CD8-positive, alpha-beta memory T cell (primary cell): Measurements from ENCODE around the gene IP6K1. TPM values are rescaled to one million over a fixed set of nuclear protein-coding genes. Genes with fewer than 3 reads are reported as not detected.

ENCODE experiments used
- CTCF ChIA-PET: fragments of 350-600 bp; sonication (Branson Sonifier 250); formaldehyde crosslinking; loops from one replicate; lab custom pipeline; 2021; ENCODE audit warnings: antibody characterized with exemption; lab: Charles Lee
- POLR2A ChIA-PET: fragments of 350-600 bp; sonication (Branson Sonifier 250); formaldehyde crosslinking; loops from one replicate; lab custom pipeline; 2021; ENCODE audit warnings: antibody characterized with exemption; lab: Charles Lee
- DNase-seq, 5 donors: peaks; one replicate each; pipeline versions ENCODE4 v3.0.0 to v3.0.0-alpha.2; 2020 to 2022; ENCODE audit warnings: mixed read lengths in 1 of 5
- H3K27ac ChIP-seq: one replicate; pipeline ENCODE4 v1.7.0; 2013; ENCODE audit warnings: low read depth, mild to moderate bottlenecking, low read length, moderate library complexity
- H3K27me3 ChIP-seq: 2 replicates; pipeline ENCODE4 v1.7.0; 2013; ENCODE audit warnings: low read length, mild to moderate bottlenecking; ENCODE audit not compliant: insufficient read depth, poor library complexity, severe bottlenecking
- H3K36me3 ChIP-seq: 2 replicates; pipeline ENCODE4 v1.7.0; 2013; ENCODE audit warnings: mild to moderate bottlenecking, low read length, moderate library complexity; ENCODE audit not compliant: insufficient read depth
- H3K4me1 ChIP-seq: 2 replicates; pipeline ENCODE4 v1.7.0; 2013; ENCODE audit warnings: mild to moderate bottlenecking, low read length, moderate library complexity; ENCODE audit not compliant: insufficient read depth
- H3K4me3 ChIP-seq: 2 replicates; pipeline ENCODE4 v1.7.0; 2013; ENCODE audit warnings: mild to moderate bottlenecking, low read length
- H3K9me3 ChIP-seq: 2 replicates; pipeline ENCODE4 v1.7.0; 2013; ENCODE audit warnings: mild to moderate bottlenecking, low read length
- H3K27ac Mint-ChIP-seq, 8 donors: one replicate each; pipeline ENCODE4 v1.8.0; 2020 to 2021; ENCODE audit warnings: mixed read lengths in 8 of 8, mild to moderate bottlenecking in 6 of 8, inconsistent platforms in 3 of 8, moderate library complexity in 3 of 8
- H3K27me3 Mint-ChIP-seq, 2 donors: one replicate each; pipeline ENCODE4 v1.8.0; 2020 to 2021; ENCODE audit warnings: mixed read lengths in 2 of 2, mild to moderate bottlenecking in 1 of 2, moderate library complexity in 1 of 2
- H3K36me3 Mint-ChIP-seq, 3 donors: one replicate each; pipeline ENCODE4 v1.8.0; 2020 to 2021; ENCODE audit warnings: mixed read lengths in 3 of 3, inconsistent platforms in 1 of 3, mild to moderate bottlenecking in 1 of 3
- H3K4me1 Mint-ChIP-seq, 3 donors: one replicate each; pipeline ENCODE4 v1.8.0; 2020 to 2021; ENCODE audit warnings: mixed read lengths in 3 of 3, inconsistent platforms in 1 of 3, mild to moderate bottlenecking in 1 of 3
- H3K4me3 Mint-ChIP-seq, 7 donors: one replicate each; pipeline ENCODE4 v1.8.0; 2020 to 2021; ENCODE audit warnings: mixed read lengths in 7 of 7, mild to moderate bottlenecking in 6 of 7, moderate library complexity in 4 of 7, inconsistent platforms in 2 of 7
- H3K9me3 Mint-ChIP-seq, 5 donors: one replicate each; pipeline ENCODE4 v1.8.0; 2020 to 2022; ENCODE audit warnings: mixed read lengths in 5 of 5, mild to moderate bottlenecking in 3 of 5, moderate library complexity in 2 of 5, inconsistent platforms in 1 of 5
- polyA plus RNA-seq: library from polyadenylated mRNA; unstranded; fragments of 300-500 nt; fragmentation: Illumina TruSeq; gene quantifications from one replicate; pipeline ENCODE4 v1.2.3, GENCODE V29; 2021
- total RNA-seq, 2 experiments: library from RNA; stranded (reverse); gene quantifications; one replicate each; pipeline ENCODE4 v1.2.3, GENCODE V29; 2021

IP6K1 gene
- total and polyA plus RNA-seq, 3 experiments from 2014 or later = 26.1 to 47.5 (median 37.1) TPM

DNA sequence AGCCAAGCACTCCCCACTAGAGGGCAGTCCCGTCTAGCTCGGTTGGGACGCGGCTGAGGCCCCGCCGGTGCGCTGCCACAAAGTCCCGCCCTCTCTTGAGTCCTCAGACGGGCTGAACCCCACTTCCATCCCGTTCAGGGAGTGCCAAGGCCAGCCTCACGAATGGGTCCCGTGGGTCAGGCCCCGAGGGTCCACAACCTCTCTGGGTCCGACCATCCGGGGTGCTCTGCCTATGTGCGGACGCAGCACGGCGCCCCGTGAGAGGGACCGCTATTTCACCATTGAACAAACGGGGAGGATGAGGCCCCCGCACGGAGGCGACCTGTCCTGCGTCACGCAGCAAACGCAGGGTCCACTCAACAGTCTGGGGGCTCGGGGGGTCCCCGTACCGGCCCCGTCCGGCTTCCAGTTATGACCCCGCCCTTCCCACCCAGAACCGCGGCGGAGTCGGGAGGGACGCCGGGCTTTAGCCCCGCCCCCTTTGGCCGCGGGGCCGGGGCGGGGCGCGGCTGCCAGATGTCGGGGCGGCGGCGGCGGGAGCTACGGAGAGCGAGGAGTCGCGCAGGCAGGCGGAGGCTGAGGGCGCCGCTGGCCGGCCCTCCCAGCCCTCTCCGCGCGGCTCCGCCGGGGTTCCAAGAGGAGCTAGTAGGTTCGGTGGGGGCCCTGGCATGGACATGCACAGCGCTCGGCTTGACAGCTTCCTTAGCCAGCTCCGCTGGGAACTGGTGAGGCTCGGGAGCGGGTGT is 16.6 kb upstream of the IP6K1 start, which contains the start of gene INKA1:
TSS of gene INKA1 (plus strand) at position 543 of the 746 bp plus-strand sequence. CDS start at position 675, 132 bp downstream.
- H3K27me3 ChIP-seq = no peaks in the 10 kb centered on the region
- H3K36me3 ChIP-seq = no peaks in the 10 kb centered on the region
- Mint-ChIP-seq H3K9me3 (peaks cover 0 to 2% (median 0%) of the 10 kb centered on the region in 5 donors), H3K4me3 (peak within 1 kb of the TSS; percentile 86 to 95 (median 91)), H3K27me3 (peaks cover 0 to 6% of the 10 kb centered on the region in 2 donors), H3K4me1 (peaks cover 24 to 51% (median 33%) of the 10 kb centered on the region in 3 donors), H3K27ac (peak within 1 kb of the TSS; percentile 81 to 97 (median 93)), H3K36me3 (peaks cover 0 to 9% (median 0%) of the 10 kb centered on the region in 3 donors)
- ChIA-PET CTCF (interaction anchor here (0.8 to 12.4 kb wide), 18 partner anchors 10 to 286 kb away, joined by 3 to 246 read pairs (median 6); partner anchors contain the start of genes IP6K1, RBM5 and UBA7), POLR2A (interaction anchor here (0.6 to 2.6 kb wide), 17 partner anchors 9 to 489 kb away, joined by 3 to 41 read pairs (median 3); partner anchors contain the start of genes AMIGO3, IFRD2, IP6K1 and MON1A)
- DNase-seq = peak; percentile 83 to 92 (median 83)
- H3K9me3 ChIP-seq = no peaks in the 10 kb centered on the region
- peak within 1 kb of the TSS; percentile 91 for H3K4me3 ChIP-seq
- peak within 1 kb of the TSS; percentile 86 for H3K27ac ChIP-seq
- H3K4me1 ChIP-seq = peaks cover 35% of the 10 kb centered on the region

DNA sequence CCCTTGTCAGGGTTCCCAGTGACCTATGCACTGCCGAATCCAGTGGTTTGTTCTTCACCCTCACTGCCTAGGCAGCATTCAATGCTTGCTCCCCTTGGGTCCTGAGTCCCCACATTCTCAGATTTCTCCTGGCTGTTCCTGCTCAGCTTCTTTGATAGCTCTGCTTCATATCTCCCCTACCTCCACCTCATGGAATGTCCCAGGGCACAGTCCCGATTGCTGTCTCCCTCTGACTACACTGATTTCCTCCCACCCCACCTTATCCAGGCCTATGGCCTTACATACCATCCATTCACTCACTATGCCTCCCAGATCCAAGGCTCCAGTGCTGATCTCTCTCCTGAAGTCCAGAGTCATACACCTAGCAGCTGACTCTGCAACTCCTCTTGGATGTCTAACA is 14.8 kb upstream of the IP6K1 start:
- Histone ChIP-seq H3K27ac (no peak overlapping the region), H3K9me3 (no peaks in the 10 kb centered on the region), H3K4me3 (no peak overlapping the region), H3K27me3 (no peaks in the 10 kb centered on the region), H3K36me3 (no peaks in the 10 kb centered on the region), H3K4me1 (peaks cover 18% of the 10 kb centered on the region)
- H3K27ac Mint-ChIP-seq = peak overlapping the region in 2 of 8 donors; percentile 43 to 45
- peak overlapping the region in 5 of 7 donors; percentile 1 to 55 (median 30) for H3K4me3 Mint-ChIP-seq
- no peak for DNase-seq
- H3K9me3 Mint-ChIP-seq = peaks cover 0 to 2% (median 0%) of the 10 kb centered on the region in 5 donors
- ChIA-PET POLR2A (no interaction called here), CTCF (interaction anchor here (3.2 to 12.4 kb wide), 2 partner anchors 12 to 38 kb away, joined by 35 to 246 read pairs; partner anchors contain the start of gene UBA7)
- H3K27me3 Mint-ChIP-seq = peaks cover 0 to 6% of the 10 kb centered on the region in 2 donors
- peaks cover 9 to 34% (median 18%) of the 10 kb centered on the region in 3 donors for H3K4me1 Mint-ChIP-seq
- peaks cover 0 to 3% (median 0%) of the 10 kb centered on the region in 3 donors for H3K36me3 Mint-ChIP-seq

DNA sequence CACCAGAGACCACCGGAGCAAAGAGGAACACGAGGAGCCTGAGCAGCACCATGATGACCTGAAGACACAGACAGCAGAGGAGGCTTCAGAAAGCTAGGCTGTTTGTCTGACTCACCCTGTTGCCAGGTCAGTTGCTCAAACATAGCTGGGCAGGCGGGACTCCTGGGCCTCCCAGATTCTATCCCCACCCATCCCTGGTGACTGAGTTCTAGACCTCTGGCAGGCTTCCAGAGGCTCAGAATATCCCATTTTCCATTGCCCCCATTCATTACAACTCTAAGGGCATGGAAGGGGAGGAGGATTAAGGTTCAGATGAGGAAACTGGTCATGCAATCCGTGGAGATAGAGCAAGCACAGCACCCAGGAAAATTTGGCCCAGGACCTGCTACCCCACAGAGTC is 13.4 kb upstream of the IP6K1 start, which contains the start of gene CDHR4:
TSS of gene CDHR4 (minus strand) at position 113 of the 400 bp plus-strand sequence. CDS start at position 52, 61 bp downstream.
- Mint-ChIP-seq H3K9me3 (peaks cover 0 to 2% (median 0%) of the 10 kb centered on the region in 5 donors), H3K4me3 (peak within 1 kb of the TSS in 1 of 7 donors; percentile 45)
- CTCF ChIA-PET = interaction anchor here (12.4 kb wide), 1 partner anchor 39 kb away, joined by 246 read pairs; no protein-coding TSS in a partner anchor

DNA sequence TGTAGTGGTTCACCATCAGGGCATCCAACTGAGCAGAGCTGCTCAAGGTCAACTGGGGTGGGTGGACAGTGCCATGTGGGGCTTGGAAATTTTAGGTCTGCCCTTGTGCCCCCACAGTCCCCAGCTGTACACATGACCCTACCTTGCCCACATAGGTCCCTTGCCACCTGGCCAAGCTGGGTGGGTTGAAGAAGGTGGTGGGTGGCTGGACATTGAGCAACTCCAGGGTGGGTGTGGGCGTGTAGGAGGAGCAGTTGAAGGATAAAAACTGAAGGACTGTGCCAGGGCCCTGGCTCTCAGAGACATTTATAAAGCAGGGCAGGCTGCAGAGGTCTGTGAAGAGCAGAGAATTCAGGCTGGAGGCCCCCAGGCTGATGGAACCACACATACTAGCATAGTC is 12.8 kb upstream of the IP6K1 start:
- Mint-ChIP-seq H3K9me3 (peaks cover 0 to 2% (median 0%) of the 10 kb centered on the region in 5 donors), H3K4me1 (peaks cover 8 to 16% (median 8%) of the 10 kb centered on the region in 3 donors), H3K4me3 (peak overlapping the region in 1 of 7 donors; percentile 15), H3K36me3 (peaks cover 0 to 3% (median 0%) of the 10 kb centered on the region in 3 donors), H3K27ac (no peak overlapping the region), H3K27me3 (peaks cover 0 to 6% of the 10 kb centered on the region in 2 donors)
- Histone ChIP-seq H3K27ac (no peak overlapping the region), H3K4me3 (no peak overlapping the region), H3K4me1 (peaks cover 11% of the 10 kb centered on the region), H3K27me3 (no peaks in the 10 kb centered on the region), H3K36me3 (no peaks in the 10 kb centered on the region), H3K9me3 (no peaks in the 10 kb centered on the region)
- POLR2A ChIA-PET = no interaction called here
- no peak for DNase-seq
- CTCF ChIA-PET = interaction anchor here (12.4 kb wide), 1 partner anchor 40 kb away, joined by 246 read pairs; no protein-coding TSS in a partner anchor

More for the DNA sequence above, 13.4 kb upstream of the IP6K1 start, which contains the start of gene CDHR4:
- Histone ChIP-seq H3K36me3 (no peaks in the 10 kb centered on the region), H3K9me3 (no peaks in the 10 kb centered on the region), H3K27ac (no peak within 1 kb of the TSS), H3K4me3 (no peak within 1 kb of the TSS), H3K27me3 (no peaks in the 10 kb centered on the region), H3K4me1 (peaks cover 12% of the 10 kb centered on the region)
- Mint-ChIP-seq H3K27me3 (peaks cover 0 to 6% of the 10 kb centered on the region in 2 donors), H3K36me3 (peaks cover 0 to 3% (median 0%) of the 10 kb centered on the region in 3 donors), H3K4me1 (peaks cover 9 to 20% (median 9%) of the 10 kb centered on the region in 3 donors), H3K27ac (no peak within 1 kb of the TSS)
- DNase-seq = no peak
- POLR2A ChIA-PET = no interaction called here

DNA sequence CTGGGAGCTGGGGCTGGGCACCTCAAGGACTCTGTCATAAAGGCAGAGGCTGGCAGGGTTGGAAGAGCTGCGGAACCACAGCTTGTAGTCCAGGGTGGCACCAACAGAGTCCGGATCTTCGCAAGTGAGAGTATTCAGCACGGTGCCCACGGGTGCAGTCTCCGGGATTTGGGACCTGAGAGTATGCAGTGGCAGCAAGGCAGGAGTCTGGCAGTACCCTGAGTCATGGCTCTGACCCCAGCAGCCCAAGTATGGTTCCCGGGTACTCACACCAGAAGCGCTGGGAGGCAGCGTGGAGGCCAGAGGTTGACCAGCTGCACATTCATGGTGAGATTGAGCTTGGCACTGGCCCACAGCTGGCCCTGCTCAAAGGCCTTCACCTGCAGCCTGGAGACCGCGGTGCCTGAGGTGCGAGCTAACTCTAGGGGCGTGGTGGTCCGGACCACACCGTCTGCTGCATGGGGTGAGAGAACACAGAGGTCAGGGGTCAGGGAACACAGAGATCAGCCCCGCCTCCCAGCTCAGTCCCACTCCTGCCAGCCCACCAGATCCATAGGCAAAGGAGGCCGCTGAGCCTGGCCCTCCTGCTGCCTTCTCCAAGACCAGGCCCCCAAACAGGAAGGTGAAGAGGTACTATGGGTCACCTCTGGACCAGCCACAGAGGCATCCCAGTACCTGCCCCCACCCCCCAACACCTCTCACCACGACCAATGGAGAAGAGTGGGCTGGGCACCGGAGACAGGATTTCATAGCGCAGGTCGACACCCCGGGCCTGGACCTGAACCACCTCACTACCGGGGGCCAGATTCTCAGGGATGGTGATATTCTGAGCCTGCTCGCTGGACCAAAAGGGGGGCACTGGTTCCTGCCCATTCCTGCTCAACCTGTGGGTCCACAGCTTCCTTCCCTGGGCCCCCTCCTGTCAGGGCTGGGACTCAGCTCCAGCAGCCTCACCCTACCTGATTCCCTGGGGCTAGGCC is 8.9 kb upstream of the IP6K1 start:
- H3K4me1 ChIP-seq = no peaks in the 10 kb centered on the region
- Mint-ChIP-seq H3K27me3 (peaks cover 0 to 2% of the 10 kb centered on the region in 2 donors), H3K9me3 (no peaks in the 10 kb centered on the region), H3K27ac (peak overlapping the region in 1 of 8 donors; percentile 36), H3K4me1 (peaks cover 2 to 5% (median 4%) of the 10 kb centered on the region in 3 donors), H3K36me3 (no peaks in the 10 kb centered on the region), H3K4me3 (no peak overlapping the region)
- H3K36me3 ChIP-seq = no peaks in the 10 kb centered on the region
- H3K27ac ChIP-seq = no peak overlapping the region
- ChIA-PET POLR2A (interaction anchor here (0.5 to 0.6 kb wide), 2 partner anchors 40 to 151 kb away, joined by 3 read pairs; no protein-coding TSS in a partner anchor), CTCF (no interaction called here)
- DNase-seq = no peak
- no peak overlapping the region for H3K4me3 ChIP-seq
- H3K9me3 ChIP-seq = no peaks in the 10 kb centered on the region
- no peaks in the 10 kb centered on the region for H3K27me3 ChIP-seq

DNA sequence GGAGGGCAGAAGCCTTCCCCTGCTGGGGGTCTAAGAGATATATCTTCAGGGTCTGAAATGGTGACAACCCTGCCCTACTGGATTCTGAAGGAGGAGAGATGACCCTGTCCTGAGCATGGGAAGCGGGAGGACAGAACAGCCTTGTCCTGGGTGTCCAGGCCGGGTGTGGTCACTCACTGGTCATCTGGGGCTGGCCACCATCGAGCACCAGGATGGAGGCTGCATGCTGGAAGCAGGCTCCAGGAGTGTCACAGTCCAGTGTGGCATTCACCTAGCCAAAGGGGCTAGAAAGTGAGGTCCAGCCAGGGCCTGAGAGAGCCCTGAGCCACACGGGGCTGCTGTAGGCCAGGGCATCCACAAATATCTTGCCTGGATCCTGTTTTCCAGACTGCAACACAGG is 8.1 kb upstream of the IP6K1 start:
- POLR2A ChIA-PET = interaction anchor here (0.5 kb wide), 1 partner anchor 39 kb away, joined by 3 read pairs; no protein-coding TSS in a partner anchor
- no peak for DNase-seq
- H3K27ac Mint-ChIP-seq = peak overlapping the region in 1 of 8 donors; percentile 54
- no peaks in the 10 kb centered on the region for H3K36me3 ChIP-seq
- CTCF ChIA-PET = no interaction called here
- peaks cover 5% of the 10 kb centered on the region for H3K4me1 ChIP-seq
- H3K27me3 Mint-ChIP-seq = peaks cover 0 to 4% of the 10 kb centered on the region in 2 donors
- H3K27ac ChIP-seq = no peak overlapping the region
- H3K9me3 ChIP-seq = no peaks in the 10 kb centered on the region
- no peaks in the 10 kb centered on the region for H3K36me3 Mint-ChIP-seq
- H3K9me3 Mint-ChIP-seq = no peaks in the 10 kb centered on the region
- no peaks in the 10 kb centered on the region for H3K27me3 ChIP-seq
- no peak overlapping the region for H3K4me3 Mint-ChIP-seq
- H3K4me1 Mint-ChIP-seq = peaks cover 4 to 11% (median 8%) of the 10 kb centered on the region in 3 donors
- H3K4me3 ChIP-seq = no peak overlapping the region

DNA sequence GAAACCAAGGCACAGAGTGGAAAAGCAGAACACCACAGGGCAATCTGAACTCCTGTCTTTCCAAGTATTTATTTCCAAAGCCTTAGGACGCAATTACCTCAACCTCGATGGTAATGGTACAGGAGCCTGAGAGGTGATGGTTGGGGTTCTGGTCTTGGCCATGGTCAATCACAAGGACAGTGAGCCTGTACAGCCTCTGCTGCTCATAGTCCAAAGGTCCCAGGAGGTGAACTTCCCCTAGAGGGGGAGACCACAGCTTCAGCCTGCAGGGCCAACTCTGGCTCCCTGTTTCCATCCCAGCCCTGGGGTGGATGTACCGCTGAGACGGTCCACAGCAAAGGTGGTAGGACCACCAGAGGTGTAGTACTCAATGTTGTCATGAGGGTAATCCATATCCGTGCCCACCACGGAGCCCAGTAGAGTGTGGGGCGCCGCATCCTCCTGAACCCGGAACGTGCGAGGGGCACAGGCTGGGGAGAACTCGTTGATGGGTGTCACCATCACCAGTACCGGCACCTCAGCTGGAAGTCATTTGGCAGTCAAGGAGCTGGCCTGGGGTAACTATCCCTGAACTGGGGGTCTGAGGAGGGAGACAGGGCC is 7.2 kb upstream of the IP6K1 start:
- Histone ChIP-seq H3K36me3 (no peaks in the 10 kb centered on the region), H3K9me3 (no peaks in the 10 kb centered on the region), H3K4me3 (no peak overlapping the region), H3K27ac (no peak overlapping the region), H3K27me3 (no peaks in the 10 kb centered on the region), H3K4me1 (peaks cover 5% of the 10 kb centered on the region)
- DNase-seq = no peak
- CTCF ChIA-PET = no interaction called here
- POLR2A ChIA-PET = no interaction called here
- Mint-ChIP-seq H3K36me3 (no peaks in the 10 kb centered on the region), H3K4me1 (peaks cover 4 to 11% (median 8%) of the 10 kb centered on the region in 3 donors), H3K9me3 (no peaks in the 10 kb centered on the region), H3K27me3 (peaks cover 0 to 2% of the 10 kb centered on the region in 2 donors), H3K4me3 (no peak overlapping the region), H3K27ac (peak overlapping the region in 1 of 8 donors; percentile 54)
